HepG2 (cell line): ENCODE measurements around the gene THAP10. TPM values are rescaled to one million over a fixed set of nuclear protein-coding genes. Genes with fewer than 3 reads are reported as not detected.

Source experiments
- ATAC-seq: fragments of 200-7000 bp; cut with Tn5 transposase; 3 replicates; pipeline ENCODE4 v1.9.1; 2020; ENCODE audit warnings: mild to moderate bottlenecking, moderate library complexity
- BruUV-seq: library from RNA; stranded (reverse); fragments of 400-500 nt; replicated peaks from 2 replicates; lab custom pipeline; 2021; lab: Mats Ljungman, UMichigan
- CTCF ChIA-PET: fragments of 300-600 bp; formaldehyde crosslinking; extraction: SDS; loops from one replicate; lab custom pipeline; 2021; ENCODE audit warnings: low total read pairs, inconsistent platforms, low intra/inter-chr PET ratio; lab: Yijun Ruan, JAX
- POLR2A ChIA-PET: fragments of 350-600 bp; sonication (Branson Sonifier 250); formaldehyde crosslinking; loops from one replicate; lab custom pipeline; 2020; ENCODE audit warnings: antibody characterized with exemption, inconsistent platforms; lab: Yijun Ruan, JAX
- DNase-seq: peaks from one replicate; pipeline ENCODE4 v3.0.0-alpha.2; 2015; ENCODE audit warnings: low spot score
- FAIRE-seq: peaks from 3 replicates; lab custom pipeline; 2011; peaks lifted over from hg19 to GRCh38; lab: Jason Lieb, UNC
- H2AFZ ChIP-seq: one replicate; pipeline ENCODE4 v1.6.1; 2011; ENCODE audit warnings: low read length, inconsistent platforms
- H3K27ac ChIP-seq: fragments of 300-600 bp; 3 replicates; pipeline ENCODE4 v1.8.0; 2011; ENCODE audit warnings: mixed run types, mild to moderate bottlenecking, mixed read lengths, low read length, inconsistent platforms; ENCODE audit not compliant: insufficient read depth; ENCODE audit errors: extremely low read length
- H3K27me3 ChIP-seq, 2 experiments: fragments of 200-600 bp in 1 of 2; 2 replicates in 1 of 2; 3 replicates in 1 of 2; pipeline versions ENCODE4 v1.6.0 to v1.8.0; 2011; ENCODE audit warnings: low read length in 2 of 2, mild to moderate bottlenecking in 2 of 2, moderate library complexity in 2 of 2, inconsistent platforms in 1 of 2; ENCODE audit not compliant: insufficient read depth in 2 of 2, control insufficient read depth in 1 of 2
- H3K36me3 ChIP-seq, 2 experiments: fragments of 200-600 bp in 1 of 2; replicated peaks in 1 of 2; 2 replicates in 1 of 2; 3 replicates in 1 of 2; pipeline versions ENCODE4 v1.5.1 to v1.8.0; 2011; ENCODE audit warnings: low read length in 2 of 2, inconsistent platforms in 1 of 2; ENCODE audit not compliant: insufficient read depth in 2 of 2, control insufficient read depth in 1 of 2
- H3K4me1 ChIP-seq: 2 replicates; pipeline ENCODE4 v1.5.1; 2012; ENCODE audit warnings: low read length, inconsistent platforms; ENCODE audit not compliant: insufficient read depth
- H3K4me2 ChIP-seq: 2 replicates; pipeline ENCODE4 v1.6.0; 2011; ENCODE audit warnings: low read depth, low read length, inconsistent platforms
- H3K4me3 ChIP-seq, 3 experiments: fragments of 200-600 bp in 1 of 3; sonication (generic), shearing (Covaris generic) in 1 of 3; replicated peaks in 1 of 3; 2 replicates each; pipeline ENCODE4 v1.5.1; 2011 to 2016; ENCODE audit warnings: low read length in 3 of 3, inconsistent platforms in 2 of 3, low read depth in 2 of 3, mild to moderate bottlenecking in 2 of 3, control low read depth in 1 of 3, mixed read lengths in 1 of 3; ENCODE audit not compliant: insufficient read depth in 1 of 3
- H3K79me2 ChIP-seq: one replicate; pipeline ENCODE4 v1.6.1; 2011; ENCODE audit warnings: low read length, inconsistent platforms; ENCODE audit not compliant: insufficient read depth
- H3K9ac ChIP-seq: 2 replicates; pipeline ENCODE4 v1.6.0; 2011; ENCODE audit warnings: mild to moderate bottlenecking, low read depth, low read length, inconsistent platforms; ENCODE audit not compliant: insufficient read depth
- H3K9me3 ChIP-seq: 2 replicates; pipeline ENCODE4 v1.5.1; 2012; ENCODE audit warnings: mild to moderate bottlenecking, low read length
- H4K20me1 ChIP-seq: 2 replicates; pipeline ENCODE4 v1.6.0; 2011; ENCODE audit warnings: inconsistent platforms, mild to moderate bottlenecking, low read length, moderate library complexity; ENCODE audit not compliant: insufficient read depth
- BRCA1 ChIP-seq: sonication (generic); formaldehyde crosslinking; IDR thresholded peaks from 2 replicates; pipeline ENCODE4 v1.4.0; 2020; ENCODE audit warnings: missing genetic modification reagents
- ELF4 ChIP-seq: sonication (generic); formaldehyde crosslinking; IDR thresholded peaks from 2 replicates; pipeline ENCODE4 v1.5.0; 2020; ENCODE audit warnings: missing genetic modification reagents, mild to moderate bottlenecking, moderate library complexity, borderline replicate concordance
- FOXC1 ChIP-seq: sonication (generic); formaldehyde crosslinking; IDR thresholded peaks from 2 replicates; pipeline ENCODE4 v1.8.0; 2022; ENCODE audit warnings: mild to moderate bottlenecking, missing genetic modification reagents, borderline replicate concordance
- MLX ChIP-seq: IDR thresholded peaks from 2 replicates; pipeline ENCODE4 v1.6.1; 2016
- MXI1 ChIP-seq: IDR thresholded peaks from 3 replicates; pipeline ENCODE4 v1.6.1; 2012; ENCODE audit warnings: low read depth, low read length, inconsistent platforms, borderline replicate concordance
- PBX2 ChIP-seq: IDR thresholded peaks from 2 replicates; pipeline ENCODE4 v1.6.1; 2016; ENCODE audit warnings: control low read depth
- PHF21A ChIP-seq: sonication (generic); formaldehyde crosslinking; IDR thresholded peaks from 2 replicates; pipeline ENCODE4 v1.5.0; 2020; ENCODE audit warnings: mild to moderate bottlenecking, missing genetic modification reagents
- PRMT3 ChIP-seq: sonication (generic); formaldehyde crosslinking; IDR thresholded peaks from 2 replicates; pipeline ENCODE4 v1.8.1; 2022; ENCODE audit warnings: low read depth, mild to moderate bottlenecking, moderate library complexity, missing genetic modification reagents, borderline replicate concordance
- RFX5 ChIP-seq: IDR thresholded peaks from 2 replicates; pipeline ENCODE4 v1.6.1; 2011; ENCODE audit warnings: low read depth, low read length, improper control_type of control experiment
- SIX4 ChIP-seq: sonication (generic); formaldehyde crosslinking; IDR thresholded peaks from 2 replicates; pipeline ENCODE4 v1.4.0; 2020; ENCODE audit warnings: missing genetic modification reagents
- SUZ12 ChIP-seq: fragments of 150-350 bp; IDR thresholded peaks from 2 replicates; pipeline ENCODE4 v1.6.1; 2014; ENCODE audit warnings: low read depth, low read length
- YEATS2 ChIP-seq: sonication (generic); formaldehyde crosslinking; IDR thresholded peaks from 2 replicates; pipeline ENCODE4 v1.4.0; 2020; ENCODE audit warnings: missing genetic modification reagents, borderline replicate concordance
- ZBTB3 ChIP-seq: sonication (generic); formaldehyde crosslinking; IDR thresholded peaks from 2 replicates; pipeline ENCODE4 v1.4.0; 2020; ENCODE audit warnings: low read depth, mild to moderate bottlenecking, moderate library complexity, missing genetic modification reagents, borderline replicate concordance
- ZHX2 ChIP-seq, 2 experiments: sonication (generic) in 1 of 2; formaldehyde crosslinking in 1 of 2; IDR thresholded peaks; 2 replicates each; pipeline versions ENCODE4 v1.6.1 to v1.9.0; 2014 to 2022; ENCODE audit warnings: antibody characterized with exemption in 1 of 2, borderline replicate concordance in 1 of 2, inconsistent platforms in 1 of 2, low read depth in 1 of 2, missing genetic modification reagents in 1 of 2
- ZNF354B ChIP-seq: sonication (generic); formaldehyde crosslinking; IDR thresholded peaks from 2 replicates; pipeline ENCODE4 v1.8.0; 2022; ENCODE audit warnings: mild to moderate bottlenecking, missing genetic modification reagents
- ZNF562 ChIP-seq: sonication (generic); formaldehyde crosslinking; IDR thresholded peaks from 2 replicates; pipeline ENCODE4 v1.8.0; 2022; ENCODE audit warnings: missing genetic modification reagents, borderline replicate concordance
- WGBS: methylation state at CpG from one replicate; pipeline ENCODE4 v1.1.6; 2017; ENCODE audit warnings: low lambda C conversion rate; 5-methylcytosine and 5-hydroxymethylcytosine counted together
- in situ Hi-C: cut with HindIII; loops from 2 replicates; pipeline ENCODE4 v1.10.0; 2017; ENCODE audit warnings: low pct_unique_long_range_greater_than_20kb; ENCODE audit not compliant: extremely low pct_ligation_motif_present
- intact Hi-C: fragments of 100-400 bp; cut with micrococcal nuclease; formaldehyde crosslinking; loops from one replicate; pipeline ENCODE4 v1.10.0; 2022; ENCODE audit not compliant: unreplicated experiment
- polyA plus RNA-seq, 8 experiments: library from polyadenylated mRNA; depleted of rRNA in 3 of 8; stranded (reverse) in 7 of 8; unstranded in 1 of 8; fragments of >200 nt; fragmentation: Illumina TruSeq in 4 of 8; extraction: Trizol in 4 of 8; gene quantifications; 2 replicates each; pipeline versions ENCODE4 v1.2.1 to v1.2.3, GENCODE V29; 2011 to 2016; ENCODE audit warnings: low read depth in 4 of 8, missing spikeins in 1 of 8, mixed read lengths in 1 of 8; ENCODE audit not compliant: insufficient read depth in 1 of 8
- total RNA-seq, 5 experiments: library from RNA; depleted of rRNA; stranded (reverse); fragments of >200 nt; fragmentation: Illumina TruSeq; extraction: Trizol; gene quantifications; 2 replicates each; pipeline ENCODE4 v1.2.3, GENCODE V29; 2016; ENCODE audit warnings: low read depth in 1 of 5

THAP10 gene
- total and polyA plus RNA-seq, 2 of the 13 experiments (the other 11 are each of a cell fraction or from before 2014, with no cell fraction given): 0.64 to 0.69 TPM

GRCh38 chr15:70882361-70882760, 9.9 kb downstream of the THAP10 start (continued):
- TF ChIP-seq ZHX2 (IDR thresholded peaks at IDR 0.05; ENCODE audit: low read depth): no peak
- no peak for TF ChIP-seq ZHX2 (CRISPR knock-in tag; IDR thresholded peaks at IDR 0.05; ENCODE audit: borderline replicate concordance)

- whole genome bisulfite sequencing: 77% methylated on average over 2 of the region's 2 CpGs
- H3K9ac ChIP-seq: no peak overlapping the region
- H3K36me3 ChIP-seq: no peaks in the 10 kb centered on the region
- H4K20me1 ChIP-seq: no peaks in the 10 kb centered on the region
- H3K27me3 ChIP-seq: no peaks in the 10 kb centered on the region
- no TSS peak for BruUV-seq
- no peak for DNase-seq
- TF ChIP-seq PBX2 (CRISPR knock-in tag): no peak
- TF ChIP-seq ZBTB3 (CRISPR knock-in tag): no peak
- no peak for TF ChIP-seq BRCA1 (CRISPR knock-in tag)
- TF ChIP-seq ELF4 (CRISPR knock-in tag): no peak
- TF ChIP-seq ZNF562 (CRISPR knock-in tag): no peak
- TF ChIP-seq PRMT3: no peak
- TF ChIP-seq ZNF354B (CRISPR knock-in tag): no peak
- TF ChIP-seq MLX (CRISPR knock-in tag): no peak
- no peak for TF ChIP-seq SIX4 (CRISPR knock-in tag)
- TF ChIP-seq FOXC1 (CRISPR knock-in tag): no peak
- no peak for TF ChIP-seq MXI1
- TF ChIP-seq PHF21A (CRISPR knock-in tag): no peak
- TF ChIP-seq RFX5: no peak
- TF ChIP-seq YEATS2 (CRISPR knock-in tag): no peak
- no peak for TF ChIP-seq SUZ12
- CTCF ChIA-PET: no interaction called here
- no peaks in the 10 kb centered on the region for H3K79me2 ChIP-seq
- H3K4me1 ChIP-seq: 0 out of 2 replicates have a peak, but pooled peaks cover under 1% of the 10 kb centered on the region
- no peak overlapping the region for H3K4me2 ChIP-seq
- H2AFZ ChIP-seq: no peak overlapping the region
- FAIRE-seq: no peak
- H3K27ac ChIP-seq: no peak overlapping the region
- intact Hi-C loops (no loop called here), in situ Hi-C loops (no loop called here)
- H3K4me3 ChIP-seq: no peak overlapping the region
- POLR2A ChIA-PET: no interaction called here
- no peaks in the 10 kb centered on the region for H3K9me3 ChIP-seq
- ATAC-seq: no peak
These were observed 11.5 kb downstream of the THAP10 start for GRCh38 chr15:70880781-70881180.
